Measurements from ENCODE around the gene ADAMTS2.

DNA sequence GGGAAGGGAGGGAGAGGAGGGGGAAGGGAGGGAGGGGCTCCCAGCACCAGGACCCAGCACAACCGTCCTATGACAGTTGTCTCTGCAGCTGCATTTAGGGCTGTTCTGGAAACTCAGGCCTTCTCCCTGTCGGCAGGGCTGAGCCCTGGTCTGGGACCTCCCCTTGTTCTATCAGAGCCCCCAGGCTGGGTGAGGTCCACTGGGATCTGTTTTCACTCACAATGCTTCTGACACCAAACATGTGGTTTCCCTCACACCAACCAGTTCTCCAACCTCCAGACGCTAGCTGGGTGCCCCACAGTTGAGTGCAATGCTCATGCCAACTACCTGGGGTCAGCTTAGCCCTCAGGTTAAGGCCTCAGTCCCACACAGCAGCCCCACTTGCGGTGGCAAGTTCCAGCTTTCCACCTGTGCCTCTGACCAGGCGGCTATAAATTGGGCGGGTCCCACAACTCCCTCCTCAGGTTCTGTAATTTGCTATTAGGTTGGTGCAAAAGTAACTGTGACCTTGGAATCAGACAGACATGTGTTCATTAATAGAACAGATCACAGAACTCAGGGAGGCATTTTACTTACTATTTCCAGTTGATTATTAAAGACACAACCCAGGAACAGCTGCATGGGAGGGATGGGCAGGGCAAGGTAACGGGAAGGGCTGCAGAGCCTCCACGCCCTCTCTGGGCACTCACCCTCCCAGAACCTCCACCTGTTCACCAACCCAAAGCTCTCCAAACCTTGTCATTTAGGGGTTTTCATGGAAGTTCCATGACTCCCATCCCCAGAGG lies 13.5 kb downstream of the ADAMTS2 start:
- TF ChIP-seq, protein P1, sequence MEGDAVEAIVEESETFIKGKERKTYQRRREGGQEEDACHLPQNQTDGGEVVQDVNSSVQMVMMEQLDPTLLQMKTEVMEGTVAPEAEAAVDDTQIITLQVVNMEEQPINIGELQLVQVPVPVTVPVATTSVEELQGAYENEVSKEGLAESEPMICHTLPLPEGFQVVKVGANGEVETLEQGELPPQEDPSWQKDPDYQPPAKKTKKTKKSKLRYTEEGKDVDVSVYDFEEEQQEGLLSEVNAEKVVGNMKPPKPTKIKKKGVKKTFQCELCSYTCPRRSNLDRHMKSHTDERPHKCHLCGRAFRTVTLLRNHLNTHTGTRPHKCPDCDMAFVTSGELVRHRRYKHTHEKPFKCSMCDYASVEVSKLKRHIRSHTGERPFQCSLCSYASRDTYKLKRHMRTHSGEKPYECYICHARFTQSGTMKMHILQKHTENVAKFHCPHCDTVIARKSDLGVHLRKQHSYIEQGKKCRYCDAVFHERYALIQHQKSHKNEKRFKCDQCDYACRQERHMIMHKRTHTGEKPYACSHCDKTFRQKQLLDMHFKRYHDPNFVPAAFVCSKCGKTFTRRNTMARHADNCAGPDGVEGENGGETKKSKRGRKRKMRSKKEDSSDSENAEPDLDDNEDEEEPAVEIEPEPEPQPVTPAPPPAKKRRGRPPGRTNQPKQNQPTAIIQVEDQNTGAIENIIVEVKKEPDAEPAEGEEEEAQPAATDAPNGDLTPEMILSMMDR (conservative IDR thresholded peaks at IDR 0.05 in 1 of 2, IDR thresholded peaks at IDR 0.05 in 1 of 2; ENCODE audit: low read depth in 1 of 2, low read length in 2 of 2), result no peak
- no peak for TF ChIP-seq EZH2 (IDR thresholded peaks at IDR 0.05; ENCODE audit: low read length, missing control alignments)
